DOHH2 (cell line): ENCODE results near the gene LCE5A.

ENCODE experiments used
- EZH2phosphoT487 ChIP-seq: fragments of 200-600 bp; sonication (generic); IDR thresholded peaks from 2 replicates; pipeline ENCODE4 v1.6.1; 2017; ENCODE audit warnings: borderline replicate concordance, mild to moderate bottlenecking, antibody characterized with exemption, low read length, moderate library complexity, mixed read lengths
- TF ChIP-seq, protein P1 (sequence below): fragments of 200-600 bp; sonication (generic); IDR thresholded peaks from one replicate; pipeline ENCODE4 v1.5.1; 2014; ENCODE audit warnings: antibody characterized with exemption, mild to moderate bottlenecking, low read depth, low read length; ENCODE audit not compliant: poor library complexity, severe bottlenecking

DNA sequence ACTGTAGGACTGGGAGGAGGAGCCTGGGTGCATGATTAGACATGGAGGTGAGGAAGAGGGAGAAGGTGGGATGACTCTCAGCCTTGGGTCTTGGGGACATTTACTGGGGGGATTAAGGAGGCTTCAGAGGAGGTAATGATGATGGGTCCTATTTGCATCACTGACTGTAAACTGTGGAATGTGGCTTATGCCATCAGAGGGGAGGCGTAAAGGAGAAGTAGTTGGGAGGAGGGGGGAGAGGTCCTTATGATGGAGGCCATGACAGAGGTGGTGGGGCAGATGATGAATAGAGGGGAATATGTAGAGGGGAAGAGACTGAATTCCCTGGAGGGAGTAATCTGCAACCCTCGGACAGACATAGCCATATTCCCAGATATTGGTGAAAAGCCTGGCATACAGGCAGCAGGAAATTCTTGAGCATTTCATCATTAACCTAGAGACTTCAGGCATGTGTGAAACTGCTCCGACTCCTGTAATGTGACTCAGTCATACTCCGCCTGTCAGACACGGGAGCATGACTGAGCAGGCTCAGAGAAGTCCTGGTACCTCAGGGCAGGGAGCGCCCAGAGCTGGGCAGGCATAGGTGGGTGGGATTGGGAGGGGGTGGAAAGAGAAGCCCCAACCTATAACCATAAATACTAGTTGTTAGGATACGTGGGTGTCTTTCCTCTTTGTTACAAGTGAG lies 8.0 kb upstream of the LCE5A start:
- TF ChIP-seq, protein P1, sequence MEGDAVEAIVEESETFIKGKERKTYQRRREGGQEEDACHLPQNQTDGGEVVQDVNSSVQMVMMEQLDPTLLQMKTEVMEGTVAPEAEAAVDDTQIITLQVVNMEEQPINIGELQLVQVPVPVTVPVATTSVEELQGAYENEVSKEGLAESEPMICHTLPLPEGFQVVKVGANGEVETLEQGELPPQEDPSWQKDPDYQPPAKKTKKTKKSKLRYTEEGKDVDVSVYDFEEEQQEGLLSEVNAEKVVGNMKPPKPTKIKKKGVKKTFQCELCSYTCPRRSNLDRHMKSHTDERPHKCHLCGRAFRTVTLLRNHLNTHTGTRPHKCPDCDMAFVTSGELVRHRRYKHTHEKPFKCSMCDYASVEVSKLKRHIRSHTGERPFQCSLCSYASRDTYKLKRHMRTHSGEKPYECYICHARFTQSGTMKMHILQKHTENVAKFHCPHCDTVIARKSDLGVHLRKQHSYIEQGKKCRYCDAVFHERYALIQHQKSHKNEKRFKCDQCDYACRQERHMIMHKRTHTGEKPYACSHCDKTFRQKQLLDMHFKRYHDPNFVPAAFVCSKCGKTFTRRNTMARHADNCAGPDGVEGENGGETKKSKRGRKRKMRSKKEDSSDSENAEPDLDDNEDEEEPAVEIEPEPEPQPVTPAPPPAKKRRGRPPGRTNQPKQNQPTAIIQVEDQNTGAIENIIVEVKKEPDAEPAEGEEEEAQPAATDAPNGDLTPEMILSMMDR, result no peak
- no peak for TF ChIP-seq EZH2phosphoT487
